Tibial nerve (tissue), 4 donors: Measurements from ENCODE around the gene GRM7. TPM values are rescaled to one million over a fixed set of nuclear protein-coding genes. Genes with fewer than 3 reads are reported as not detected.

Source experiments
- DNase-seq, 2 donors: peaks; one replicate each; pipeline ENCODE4 v3.0.0-alpha.2; 2019; ENCODE audit warnings: low spot score in 2 of 2
- H3K27ac ChIP-seq, 4 donors: fragments of 200-600 bp; sonication (generic) in 3 of 4; one replicate each; pipeline ENCODE4 v1.5.1; 2017 to 2019; ENCODE audit warnings: mild to moderate bottlenecking in 1 of 4
- H3K27me3 ChIP-seq, 2 donors: fragments of 200-600 bp; sonication (generic) in 1 of 2; one replicate each; pipeline versions ENCODE4 v1.5.1 to v1.6.0; 2017 to 2019
- H3K36me3 ChIP-seq, 3 donors: fragments of 200-600 bp; sonication (generic); one replicate each; pipeline ENCODE4 v1.5.1; 2018 to 2019
- H3K4me1 ChIP-seq, 4 donors: fragments of 200-600 bp; sonication (generic) in 3 of 4; one replicate each; pipeline ENCODE4 v1.5.1; 2017 to 2019
- H3K4me3 ChIP-seq, 4 donors: fragments of 200-600 bp; sonication (generic) in 3 of 4; one replicate each; pipeline ENCODE4 v1.5.1; 2017 to 2019; ENCODE audit warnings: mild to moderate bottlenecking in 1 of 4, moderate library complexity in 1 of 4
- H3K9me3 ChIP-seq, 4 donors: fragments of 200-600 bp; sonication (generic) in 3 of 4; one replicate each; pipeline ENCODE4 v1.5.1; 2017 to 2019
- EP300 ChIP-seq, 2 donors: sonication (generic); formaldehyde crosslinking; IDR thresholded peaks; one replicate each; pipeline ENCODE4 v1.6.1; 2017; ENCODE audit warnings: antibody characterized with exemption in 2 of 2, mild to moderate bottlenecking in 1 of 2
- POLR2A ChIP-seq, 2 donors: fragments of 450-650 bp; IDR thresholded peaks; one replicate each; pipeline ENCODE4 v1.6.1; 2017; ENCODE audit warnings: antibody characterized with exemption in 2 of 2, mild to moderate bottlenecking in 2 of 2, moderate library complexity in 2 of 2
- WGBS, 2 donors: methylation state at CpG; one replicate each; pipeline ENCODE4 v1.1.5; 2018; 5-methylcytosine and 5-hydroxymethylcytosine counted together
- total RNA-seq, 4 donors: library from RNA; depleted of rRNA; stranded (reverse); fragments of >200 nt; gene quantifications; one replicate each; pipeline ENCODE4 v1.1.0, GENCODE V29; 2016
- TF ChIP-seq, protein P1 (sequence below), 5 experiments: fragments of 200-600 bp in 3 of 5; fragments of 450-650 bp in 2 of 5; sonication (generic) in 3 of 5; IDR thresholded peaks; one replicate each; pipeline ENCODE4 v1.5.1; 2016 to 2019; ENCODE audit warnings: antibody characterized with exemption in 5 of 5, mild to moderate bottlenecking in 3 of 5, moderate library complexity in 2 of 5

The GRM7 gene
- total RNA-seq, 4 donors from 2014 or later: 0.22 to 0.84 TPM; not detected in 2

DNA sequence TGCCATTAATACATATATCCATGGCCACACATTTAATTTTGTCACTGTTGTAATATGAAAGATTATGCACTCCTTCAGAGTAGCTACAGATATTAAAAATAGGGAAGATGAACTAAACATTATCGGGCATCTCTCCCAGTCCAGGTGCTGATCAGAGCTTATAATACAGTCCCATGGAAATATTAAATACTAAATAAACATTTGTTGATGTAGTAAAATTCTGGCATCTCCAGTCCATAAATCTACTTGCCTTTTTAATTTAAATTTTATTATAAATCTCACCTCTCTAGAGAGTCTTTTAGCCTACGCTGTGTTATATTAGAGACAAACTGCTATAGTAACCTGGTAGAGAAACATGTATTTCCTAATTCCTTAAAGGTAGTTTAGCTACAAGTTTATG lies 297.6 kb downstream of the GRM7 start:
- no peaks in the 10 kb centered on the region for H3K27me3 ChIP-seq
- H3K27ac ChIP-seq: no peak overlapping the region
- H3K4me1 ChIP-seq: no peaks in the 10 kb centered on the region
- DNase-seq: no peak
- 95 to 97% methylated on average over 2 of the region's 2 CpGs for WGBS, 2 donors
- H3K9me3 ChIP-seq: no peaks in the 10 kb centered on the region
- TF ChIP-seq POLR2A (IDR thresholded peaks at IDR 0.05) (no peak), EP300 (IDR thresholded peaks at IDR 0.05) (no peak)
- TF ChIP-seq, protein P1, sequence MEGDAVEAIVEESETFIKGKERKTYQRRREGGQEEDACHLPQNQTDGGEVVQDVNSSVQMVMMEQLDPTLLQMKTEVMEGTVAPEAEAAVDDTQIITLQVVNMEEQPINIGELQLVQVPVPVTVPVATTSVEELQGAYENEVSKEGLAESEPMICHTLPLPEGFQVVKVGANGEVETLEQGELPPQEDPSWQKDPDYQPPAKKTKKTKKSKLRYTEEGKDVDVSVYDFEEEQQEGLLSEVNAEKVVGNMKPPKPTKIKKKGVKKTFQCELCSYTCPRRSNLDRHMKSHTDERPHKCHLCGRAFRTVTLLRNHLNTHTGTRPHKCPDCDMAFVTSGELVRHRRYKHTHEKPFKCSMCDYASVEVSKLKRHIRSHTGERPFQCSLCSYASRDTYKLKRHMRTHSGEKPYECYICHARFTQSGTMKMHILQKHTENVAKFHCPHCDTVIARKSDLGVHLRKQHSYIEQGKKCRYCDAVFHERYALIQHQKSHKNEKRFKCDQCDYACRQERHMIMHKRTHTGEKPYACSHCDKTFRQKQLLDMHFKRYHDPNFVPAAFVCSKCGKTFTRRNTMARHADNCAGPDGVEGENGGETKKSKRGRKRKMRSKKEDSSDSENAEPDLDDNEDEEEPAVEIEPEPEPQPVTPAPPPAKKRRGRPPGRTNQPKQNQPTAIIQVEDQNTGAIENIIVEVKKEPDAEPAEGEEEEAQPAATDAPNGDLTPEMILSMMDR (IDR thresholded peaks at IDR 0.05): no peak
- no peaks in the 10 kb centered on the region for H3K36me3 ChIP-seq
- no peak overlapping the region for H3K4me3 ChIP-seq

DNA sequence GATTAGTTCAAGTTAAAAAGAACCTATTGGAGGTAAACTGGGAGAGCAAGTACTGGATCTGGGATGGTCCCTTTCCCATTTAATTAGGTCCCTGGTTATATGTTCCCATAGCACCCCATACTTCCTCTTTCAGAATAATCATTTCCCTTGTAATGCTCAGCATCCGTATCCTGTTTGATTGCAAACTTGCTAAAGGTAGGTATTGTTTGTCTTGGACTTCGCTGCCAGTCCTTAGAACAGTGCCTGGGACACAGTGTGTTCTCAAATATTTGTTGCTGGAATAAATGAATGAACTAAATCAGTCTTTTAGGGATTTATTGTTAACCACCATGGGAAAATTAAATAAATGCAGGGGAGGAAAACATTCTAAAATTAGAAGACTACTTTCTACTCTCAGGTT lies 299.8 kb downstream of the GRM7 start:
- no peaks in the 10 kb centered on the region for H3K4me1 ChIP-seq
- no peak for DNase-seq
- no peaks in the 10 kb centered on the region for H3K36me3 ChIP-seq
- WGBS, 2 donors: 84 to 91% methylated on average over 2 of the region's 2 CpGs
- H3K27me3 ChIP-seq: no peaks in the 10 kb centered on the region
- H3K4me3 ChIP-seq: no peak overlapping the region
- H3K9me3 ChIP-seq: no peaks in the 10 kb centered on the region
- TF ChIP-seq, protein P1 (IDR thresholded peaks at IDR 0.05): no peak
- TF ChIP-seq POLR2A (IDR thresholded peaks at IDR 0.05) (no peak), EP300 (IDR thresholded peaks at IDR 0.05) (no peak)
- no peak overlapping the region for H3K27ac ChIP-seq

DNA sequence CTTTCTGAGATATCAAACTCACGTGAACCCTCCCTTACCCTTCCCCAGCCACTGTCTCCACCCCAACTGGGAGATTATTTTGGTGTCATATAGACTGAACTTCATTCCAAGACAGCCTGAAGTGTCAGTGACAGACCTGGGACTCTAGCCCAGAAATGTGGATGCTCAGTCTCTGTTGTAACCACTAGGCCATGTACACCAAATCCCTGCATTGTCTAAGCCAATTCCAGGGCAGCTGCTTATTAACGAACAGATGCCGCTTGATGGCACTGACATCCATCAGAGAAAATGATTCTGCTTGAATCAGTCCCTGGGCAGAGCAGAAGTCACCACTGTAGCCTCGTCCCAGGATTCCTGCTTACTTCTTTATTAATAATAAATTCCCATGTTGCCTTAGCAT lies 305.5 kb downstream of the GRM7 start:
- no peak overlapping the region for H3K4me3 ChIP-seq
- no peaks in the 10 kb centered on the region for H3K36me3 ChIP-seq
- H3K9me3 ChIP-seq: peaks cover 0 to 6% (median 0%) of the 10 kb centered on the region in 4 donors
- H3K27me3 ChIP-seq: no peaks in the 10 kb centered on the region
- H3K27ac ChIP-seq: no peak overlapping the region
- WGBS, 2 donors: 83 to 89% methylated on average over 4 of the region's 4 CpGs
- H3K4me1 ChIP-seq: no peaks in the 10 kb centered on the region
- DNase-seq: no peak
- TF ChIP-seq, protein P1 (IDR thresholded peaks at IDR 0.05): no peak
- TF ChIP-seq EP300 (IDR thresholded peaks at IDR 0.05) (no peak), POLR2A (IDR thresholded peaks at IDR 0.05) (no peak)

DNA sequence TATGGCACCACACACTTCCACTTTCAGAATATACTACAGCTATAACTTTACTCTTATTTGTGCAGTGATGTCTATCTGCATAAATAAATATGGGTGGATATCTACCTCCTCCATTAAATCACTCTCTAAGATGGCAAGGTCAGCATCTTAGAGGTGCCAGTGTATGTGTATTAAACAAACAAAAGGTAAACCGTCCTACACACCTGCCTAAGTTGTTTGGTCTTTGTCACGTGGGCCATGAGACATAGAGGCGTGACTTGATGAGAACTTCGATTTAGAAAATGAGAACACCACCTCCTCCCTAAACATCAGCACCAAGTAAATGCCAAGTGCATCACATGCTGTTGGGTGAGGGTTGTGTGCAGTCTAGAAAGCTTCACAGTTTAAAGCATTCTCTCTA lies 310.6 kb downstream of the GRM7 start:
- Histone ChIP-seq H3K36me3 (no peaks in the 10 kb centered on the region), H3K4me3 (no peak overlapping the region), H3K9me3 (peaks cover 0 to 6% (median 0%) of the 10 kb centered on the region in 4 donors), H3K27ac (no peak overlapping the region), H3K4me1 (no peaks in the 10 kb centered on the region), H3K27me3 (no peaks in the 10 kb centered on the region)
- DNase-seq: no peak
- 85 to 87% methylated on average over 4 of the region's 4 CpGs for WGBS, 2 donors
- TF ChIP-seq POLR2A (IDR thresholded peaks at IDR 0.05): no peak
- TF ChIP-seq, protein P1 (IDR thresholded peaks at IDR 0.05): no peak
- TF ChIP-seq EP300 (IDR thresholded peaks at IDR 0.05): no peak

DNA sequence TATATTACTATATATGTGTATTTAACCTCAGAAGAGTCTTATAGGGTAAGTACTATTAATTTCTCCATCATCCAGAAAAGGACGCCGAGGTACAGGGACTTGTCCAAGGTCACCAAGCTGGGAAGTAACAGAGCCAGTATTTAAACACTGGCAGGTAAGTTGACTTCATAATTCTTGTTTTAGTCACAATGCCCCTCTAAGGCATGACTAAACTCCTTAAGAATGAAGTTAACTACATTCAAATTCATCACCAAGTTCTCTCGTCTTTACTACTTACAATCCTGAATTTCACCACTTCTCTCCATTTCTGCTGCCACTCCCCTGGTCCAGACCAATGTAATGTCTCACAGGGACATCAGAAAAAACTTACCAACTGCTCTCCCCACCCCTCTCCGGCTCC lies 312.1 kb downstream of the GRM7 start:
- Histone ChIP-seq H3K27me3 (no peaks in the 10 kb centered on the region), H3K4me3 (no peak overlapping the region), H3K9me3 (peaks cover 0 to 5% (median 0%) of the 10 kb centered on the region in 4 donors), H3K27ac (no peak overlapping the region), H3K36me3 (no peaks in the 10 kb centered on the region), H3K4me1 (no peaks in the 10 kb centered on the region)
- no peak for DNase-seq
- WGBS, 2 donors: 92 to 93% methylated on average over 4 of the region's 4 CpGs
- TF ChIP-seq POLR2A (IDR thresholded peaks at IDR 0.05): no peak
- TF ChIP-seq, protein P1 (IDR thresholded peaks at IDR 0.05): no peak
- TF ChIP-seq EP300 (IDR thresholded peaks at IDR 0.05): no peak
